ENCODE measurements around the gene SERF2.
"Not testable (repeated sequence)": the region's sequence is repeated elsewhere in the genome, so short reads cannot be mapped to it uniquely, and the experiment has no call there.

SERF2 gene

GRCh38 chr15:43794269-43795037, 2.3 kb downstream of the SERF2 start:
- no peak for DNase-seq

DNA sequence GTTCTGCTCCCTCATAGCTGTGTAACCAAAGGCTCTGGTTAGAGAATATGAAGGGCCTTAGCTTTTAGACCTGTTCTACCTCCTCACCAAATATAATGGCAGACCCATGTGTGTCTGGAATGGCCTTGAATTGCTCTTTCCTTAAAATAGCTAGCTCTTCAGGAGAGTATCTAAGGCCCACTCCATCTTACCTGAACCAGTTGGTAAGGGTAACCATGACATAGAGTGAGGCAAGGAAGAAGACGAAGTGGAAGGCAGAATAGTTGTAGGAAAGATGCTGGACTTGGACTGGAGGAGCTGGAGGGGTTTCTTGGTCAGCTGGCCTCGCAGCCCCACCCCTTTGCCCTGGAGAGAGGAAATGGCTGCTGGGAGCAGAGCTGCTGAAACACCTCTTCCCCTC, 3.1 kb downstream of the SERF2 start:
- DNase-seq: no peak

- DNase-seq: no peak
These were observed 3.9 kb downstream of the SERF2 start for GRCh38 chr15:43795997-43796396.

DNA sequence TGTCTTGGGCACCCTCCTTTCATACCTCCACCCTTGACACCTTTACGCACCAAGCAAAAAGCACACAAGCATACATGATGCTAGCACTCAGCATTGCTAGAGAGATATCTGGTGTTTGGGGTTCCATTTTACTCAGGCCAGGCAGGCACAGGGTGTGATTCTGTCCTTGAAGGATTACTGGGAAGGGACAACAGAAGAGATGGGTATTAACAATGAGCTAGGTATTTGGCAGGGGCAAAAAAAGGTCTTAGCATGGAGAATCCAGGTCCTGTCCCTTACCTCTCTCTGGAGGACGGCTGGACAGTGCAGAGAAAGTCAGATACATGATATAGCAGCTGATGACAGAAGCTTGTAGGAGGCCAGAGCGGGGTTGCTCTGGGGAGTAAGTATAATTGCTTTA, 4.4 kb downstream of the SERF2 start:
- DNase-seq: no peak

GRCh38 chr15:43799209-43799944, 7.3 kb downstream of the SERF2 start:
- DNase-seq: no peak

DNA sequence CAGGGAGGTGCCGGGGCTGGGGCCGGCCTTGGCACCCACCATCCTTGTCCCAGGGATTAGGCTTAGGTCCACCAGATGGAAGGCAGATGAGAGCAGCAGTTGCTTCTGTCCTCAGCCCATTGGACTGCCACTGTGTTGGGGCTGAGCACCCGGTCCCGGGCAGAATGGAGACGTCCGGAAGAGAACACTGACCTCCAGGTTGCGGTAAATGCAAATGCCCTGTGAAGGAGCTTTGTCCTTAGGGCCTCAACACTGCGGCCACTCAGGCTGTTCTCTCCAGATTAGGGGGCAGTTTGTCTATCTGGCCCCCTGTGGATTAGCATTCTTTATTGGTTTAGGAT, 7.8 kb downstream of the SERF2 start, which contains the start of gene SERINC4:
Gene SERINC4, minus strand, starts transcription at position 276 of the 341 bp plus-strand sequence. Its CDS starts 234 bp downstream, at position 42.
- no peak for DNase-seq

GRCh38 chr15:43800286-43801141, 8.4 kb downstream of the SERF2 start, which contains the start of gene HYPK:
Gene HYPK, plus strand, starts transcription at chr15:43800599. Its CDS starts 24 bp downstream, at chr15:43800623.
- DNase-seq: peak; percentile 94

DNA sequence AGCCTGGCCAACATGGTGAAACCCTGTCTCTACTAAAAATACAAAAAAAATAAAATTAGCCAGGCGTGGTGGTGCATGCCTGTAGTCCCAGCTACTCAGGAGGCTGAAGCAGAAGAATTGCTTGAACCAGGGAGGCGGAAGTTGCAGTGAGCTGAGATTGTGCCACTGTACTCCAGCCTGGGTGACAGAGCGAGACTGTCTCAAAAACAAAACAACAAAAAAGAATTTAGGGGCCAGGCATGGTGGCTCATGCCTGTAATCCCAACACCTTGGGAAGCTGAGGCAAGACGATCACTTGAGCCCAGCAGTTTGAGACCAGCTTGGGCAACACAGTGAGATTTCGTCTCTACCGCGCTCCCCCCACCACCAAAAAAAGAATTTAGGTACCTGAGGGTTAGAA, 10.6 kb downstream of the SERF2 start:
- not testable (repeated sequence) for DNase-seq

GRCh38 chr15:43808435-43808950, 16.4 kb downstream of the SERF2 start:
- no peak for DNase-seq

DNA sequence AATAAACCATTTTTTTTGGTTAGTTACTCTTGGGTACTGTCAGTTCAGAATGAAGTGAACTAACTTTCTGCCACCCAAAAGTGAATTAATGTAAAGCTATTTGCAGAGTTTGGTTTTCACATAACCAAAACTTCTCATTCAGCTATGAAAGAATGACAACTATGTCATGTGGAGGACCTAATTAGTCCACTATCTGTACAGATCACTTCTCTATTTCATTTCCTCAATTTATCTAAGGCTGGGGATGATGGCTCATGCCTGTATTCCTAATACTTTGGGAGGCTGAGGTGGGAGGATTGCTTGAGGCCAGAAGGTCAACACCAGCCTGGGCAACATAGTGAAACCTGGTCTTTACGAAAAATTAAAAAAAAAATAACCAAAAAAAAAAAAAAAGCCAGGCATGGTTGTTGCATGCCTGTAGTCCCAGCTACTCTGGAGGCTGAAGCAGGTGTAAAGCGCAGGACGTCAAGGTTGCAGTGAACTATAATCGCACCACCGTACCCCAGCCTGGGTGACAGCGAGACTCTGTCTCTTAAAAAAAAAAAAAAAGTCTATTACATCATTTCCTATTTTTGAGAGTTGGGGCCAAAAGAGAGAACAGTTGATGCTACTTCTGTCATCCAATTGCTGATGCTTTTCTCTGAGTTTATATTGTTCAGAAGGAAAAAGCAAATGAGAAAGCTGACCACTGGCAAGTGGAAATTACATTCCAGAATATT, 17.0 kb downstream of the SERF2 start:
- no peak for DNase-seq

- not testable (repeated sequence) for DNase-seq
These were observed 22.9 kb downstream of the SERF2 start for GRCh38 chr15:43815064-43815463.

GRCh38 chr15:43821505-43821904, 29.4 kb downstream of the SERF2 start:
- DNase-seq: no peak

GRCh38 chr15:43824302-43825246, 32.5 kb downstream of the SERF2 start, which contains the start of gene MFAP1:
Gene MFAP1, minus strand, starts transcription at chr15:43824690. Its CDS starts 121 bp downstream, at chr15:43824569.
- peak; percentile 95 for DNase-seq

DNA sequence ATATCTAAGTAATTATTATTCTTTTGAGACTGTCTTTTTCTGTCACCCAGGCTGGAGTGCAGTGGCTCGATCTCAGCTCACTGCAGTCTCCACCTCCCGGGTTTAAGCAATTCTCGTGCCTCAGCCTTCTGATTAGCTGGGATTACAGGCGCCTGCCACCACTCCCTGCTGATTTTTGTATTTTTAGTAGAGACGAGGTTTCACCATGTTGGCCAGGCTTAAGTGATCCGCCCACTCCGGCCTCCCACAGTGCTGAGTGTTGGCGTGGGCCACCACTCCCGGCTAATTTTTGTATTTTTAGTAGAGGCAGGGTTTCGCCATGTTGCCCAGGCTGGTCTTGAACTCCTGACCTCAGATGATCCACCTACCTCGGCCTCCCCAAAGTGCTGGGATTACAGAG, 33.2 kb downstream of the SERF2 start:
- DNase-seq: not testable (repeated sequence)

GRCh38 chr15:43826029-43826507, 33.9 kb downstream of the SERF2 start:
- DNase-seq: no peak

DNA sequence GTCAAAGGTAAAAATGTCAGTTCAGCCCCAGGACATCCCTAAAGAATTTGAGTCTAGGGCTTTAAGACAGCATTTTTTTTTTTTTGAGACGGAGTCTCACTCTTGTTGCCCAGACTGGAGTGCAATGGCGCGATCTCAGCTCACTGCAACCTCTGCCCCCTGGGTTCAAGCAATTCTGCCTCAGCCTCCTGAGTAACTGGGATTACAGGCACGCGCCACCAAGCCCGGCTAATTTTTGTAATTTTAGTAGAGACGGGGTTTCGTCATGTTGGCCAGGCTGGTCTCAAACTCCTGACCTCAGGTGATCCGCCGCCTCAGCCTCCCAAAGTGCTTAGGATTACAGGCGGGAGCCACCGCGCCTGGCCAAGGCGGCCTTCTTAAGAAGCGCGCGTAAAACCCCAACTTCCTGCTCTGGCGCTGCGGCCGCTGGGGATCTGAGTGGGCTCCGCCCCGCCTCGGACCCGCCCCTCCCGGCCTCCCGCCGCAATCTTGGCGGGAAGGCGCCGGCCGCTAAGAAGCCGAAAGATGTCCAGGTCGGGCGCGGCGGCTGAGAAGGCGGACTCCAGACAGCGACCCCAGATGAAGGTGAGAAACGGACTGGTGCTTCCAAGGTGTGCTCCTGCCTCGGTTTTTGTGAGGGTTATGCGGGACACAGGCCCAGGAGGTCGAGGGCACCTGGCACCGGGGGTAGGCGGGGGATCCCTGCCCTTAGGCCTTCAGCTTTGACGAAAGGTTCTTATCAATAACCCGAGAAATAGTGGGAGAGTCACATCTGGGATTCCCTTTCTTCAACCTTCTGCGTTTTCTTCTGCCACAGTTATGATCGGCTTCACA, 34.6 kb downstream of the SERF2 start, which contains the start of gene WDR76:
Gene WDR76, plus strand, starts transcription at position 495 of the 834 bp plus-strand sequence. Its CDS starts 31 bp downstream, at position 526.
- peak; percentile 77 for DNase-seq

GRCh38 chr15:43828061-43828657, 36.0 kb downstream of the SERF2 start:
- peak; percentile 18 for DNase-seq

DNA sequence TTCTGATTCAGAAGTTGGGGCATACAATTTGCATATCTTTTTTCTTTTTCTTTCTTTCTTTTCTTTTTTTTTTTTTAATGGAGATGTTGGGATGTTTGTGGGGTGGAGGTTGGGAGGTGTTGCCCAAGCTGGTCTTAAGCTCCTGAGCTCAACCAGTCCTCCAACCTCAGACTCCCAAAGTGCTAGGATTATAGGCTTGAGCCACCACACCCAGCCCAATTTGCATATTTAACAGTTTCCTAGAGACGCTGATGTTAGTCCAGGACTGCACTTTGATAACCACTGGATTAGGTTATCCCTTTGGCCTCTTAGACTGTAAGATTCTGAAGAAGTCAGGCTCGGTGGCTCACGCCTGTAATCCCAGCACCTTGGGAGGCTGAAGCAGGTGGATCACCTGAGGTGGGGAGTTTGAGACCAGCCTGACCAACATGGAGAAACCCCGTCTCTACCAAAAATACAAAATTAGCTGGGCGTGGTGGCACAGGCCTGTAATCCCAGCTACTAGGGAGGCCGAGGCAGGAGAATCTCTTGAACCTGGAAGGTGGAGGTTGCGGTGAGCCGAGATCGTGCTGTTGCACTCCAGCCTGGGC, 37.9 kb downstream of the SERF2 start:
- not testable (repeated sequence) for DNase-seq

Data from CD4-positive, alpha-beta T cell treated with Interleukin-21 for 1 hour (primary cell).